C4-2B (cell line): ENCODE results near the gene RPS6KL1.

ENCODE experiments used
- CTCF ChIP-seq: fragments of 450-650 bp; conservative IDR thresholded peaks from 2 replicates; pipeline ENCODE4 v1.5.1; 2017; ENCODE audit warnings: mild to moderate bottlenecking
- ZFX ChIP-seq: fragments of 450-650 bp; IDR thresholded peaks from 2 replicates; pipeline ENCODE4 v1.6.1; 2017

DNA sequence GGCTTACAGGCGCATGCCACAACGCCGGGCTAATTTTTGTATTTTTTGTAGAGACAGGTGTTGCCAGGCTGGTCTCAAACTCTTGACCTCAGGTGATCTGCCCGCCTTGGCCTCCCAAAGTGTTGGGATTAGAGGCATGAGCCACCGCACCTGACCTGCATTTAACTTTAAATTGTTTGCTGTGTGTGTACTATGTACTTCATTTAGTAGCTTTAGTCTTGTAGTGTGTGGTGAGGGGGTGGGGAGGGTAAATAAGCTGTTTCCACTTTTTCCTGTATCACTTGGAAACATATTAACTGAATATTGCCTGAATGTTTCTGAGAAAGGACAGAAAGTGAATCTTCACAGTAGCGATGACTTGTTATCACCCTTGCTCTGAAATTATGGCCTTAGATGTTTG, 32.8 kb downstream of the RPS6KL1 start:
- TF ChIP-seq CTCF (no peak), ZFX (no peak)
